GM10266 (cell line): ENCODE measurements around the gene IL17REL.

ENCODE experiments used
- DNase-seq: peaks from one replicate; pipeline ENCODE4 v3.0.0; 2012; ENCODE audit errors: extremely low spot score
- TF ChIP-seq, protein P1 (sequence below): IDR thresholded peaks from 2 replicates; pipeline ENCODE4 v1.5.1; 2012; ENCODE audit warnings: mild to moderate bottlenecking, low read depth; ENCODE audit not compliant: control insufficient read depth, insufficient read depth; ENCODE audit errors: missing control alignments

Gene IL17REL

DNA sequence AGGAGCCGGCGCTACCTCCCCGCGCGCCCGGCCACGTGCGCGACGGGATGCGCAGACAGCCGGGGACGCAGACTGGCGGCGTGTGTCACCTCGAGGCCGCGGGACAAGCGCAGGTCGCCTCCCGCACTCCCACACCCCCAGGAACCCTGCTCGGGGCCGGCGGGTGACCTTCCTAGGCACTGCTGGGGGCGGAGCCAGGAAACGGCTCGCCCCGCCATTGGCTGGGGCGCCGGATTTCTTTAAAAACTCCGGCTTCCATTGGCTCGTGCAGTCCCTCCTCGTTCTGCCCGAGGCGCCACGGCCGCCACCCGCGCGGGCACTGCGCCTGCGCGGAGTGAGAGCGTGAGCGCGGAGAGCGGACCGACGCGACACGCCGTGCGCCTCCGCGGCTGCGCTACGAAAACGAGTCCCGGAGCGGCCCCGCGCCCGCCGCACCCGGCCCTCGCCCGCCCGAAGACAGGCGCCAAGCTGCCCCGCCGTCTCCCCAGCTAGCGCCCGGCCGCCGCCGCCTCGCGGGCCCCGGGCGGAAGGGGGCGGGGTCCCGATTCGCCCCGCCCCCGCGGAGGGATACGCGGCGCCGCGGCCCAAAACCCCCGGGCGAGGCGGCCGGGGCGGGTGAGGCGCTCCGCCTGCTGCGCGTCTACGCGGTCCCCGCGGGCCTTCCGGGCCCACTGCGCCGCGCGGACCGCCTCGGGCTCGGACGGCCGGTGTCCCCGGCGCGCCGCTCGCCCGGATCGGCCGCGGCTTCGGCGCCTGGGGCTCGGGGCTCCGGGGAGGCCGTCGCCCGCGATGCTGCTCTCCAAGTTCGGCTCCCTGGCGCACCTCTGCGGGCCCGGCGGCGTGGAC lies 52.2 kb downstream of the IL17REL start, which contains the start of gene PIM3:
TSS of gene PIM3 (plus strand) at position 614 of the 846 bp plus-strand sequence. CDS start at position 790, 176 bp downstream.
- peak; percentile 99 for DNase-seq
- TF ChIP-seq, protein P1, sequence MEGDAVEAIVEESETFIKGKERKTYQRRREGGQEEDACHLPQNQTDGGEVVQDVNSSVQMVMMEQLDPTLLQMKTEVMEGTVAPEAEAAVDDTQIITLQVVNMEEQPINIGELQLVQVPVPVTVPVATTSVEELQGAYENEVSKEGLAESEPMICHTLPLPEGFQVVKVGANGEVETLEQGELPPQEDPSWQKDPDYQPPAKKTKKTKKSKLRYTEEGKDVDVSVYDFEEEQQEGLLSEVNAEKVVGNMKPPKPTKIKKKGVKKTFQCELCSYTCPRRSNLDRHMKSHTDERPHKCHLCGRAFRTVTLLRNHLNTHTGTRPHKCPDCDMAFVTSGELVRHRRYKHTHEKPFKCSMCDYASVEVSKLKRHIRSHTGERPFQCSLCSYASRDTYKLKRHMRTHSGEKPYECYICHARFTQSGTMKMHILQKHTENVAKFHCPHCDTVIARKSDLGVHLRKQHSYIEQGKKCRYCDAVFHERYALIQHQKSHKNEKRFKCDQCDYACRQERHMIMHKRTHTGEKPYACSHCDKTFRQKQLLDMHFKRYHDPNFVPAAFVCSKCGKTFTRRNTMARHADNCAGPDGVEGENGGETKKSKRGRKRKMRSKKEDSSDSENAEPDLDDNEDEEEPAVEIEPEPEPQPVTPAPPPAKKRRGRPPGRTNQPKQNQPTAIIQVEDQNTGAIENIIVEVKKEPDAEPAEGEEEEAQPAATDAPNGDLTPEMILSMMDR: no peak

GRCh38 chr22:49959782-49960158 lies 52.8 kb downstream of the IL17REL start:
- TF ChIP-seq, protein P1: no peak
- no peak for DNase-seq

- no peak for DNase-seq
These were observed 53.4 kb downstream of the IL17REL start for GRCh38 chr22:49958931-49959781.

GRCh38 chr22:49958366-49958921 lies 54.1 kb downstream of the IL17REL start:
- DNase-seq: no peak
- TF ChIP-seq, protein P1: no peak

More at GRCh38 chr22:49958931-49959781, 53.4 kb downstream of the IL17REL start:
- TF ChIP-seq, protein P1: no peak

GRCh38 chr22:49957826-49958365 lies 54.7 kb downstream of the IL17REL start:
- DNase-seq: no peak
- TF ChIP-seq, protein P1: no peak

- DNase-seq: no peak
- TF ChIP-seq, protein P1: no peak
These were observed 55.4 kb downstream of the IL17REL start for GRCh38 chr22:49956914-49957825.
